ENCODE measurements around the gene FGF14.

- TF ChIP-seq YY1 (IDR thresholded peaks at IDR 0.05; ENCODE audit: insufficient read depth, insufficient read length) (no peak), ZNF274 (IDR thresholded peaks at IDR 0.05; ENCODE audit: low read depth, low read length) (no peak)
These were observed 167.2 kb downstream of the FGF14 start for GRCh38 chr13:102234618-102235017.
